ENCODE results near the gene PPM1J. TPM values are rescaled to one million over a fixed set of nuclear protein-coding genes. Genes with fewer than 3 reads are reported as not detected.
A peak's percentile ranks its signal among the peaks of the same experiment; 100 is the strongest.
"Not testable (repeated sequence)": the region's sequence is repeated elsewhere in the genome, so short reads cannot be mapped to it uniquely, and the experiment has no call there.

The PPM1J gene
- total RNA-seq, 2 donors from 2014 or later = not detected

GRCh38 chr1:112729909-112730308, 14.8 kb upstream of the PPM1J start:
- Mint-ChIP-seq H3K4me1 (ENCODE audit: low read depth in 2 of 2) (no peaks in the 10 kb centered on the region), H3K9me3 (no peaks in the 10 kb centered on the region), H3K27ac (no peak overlapping the region), H3K4me3 (no peak overlapping the region), H3K27me3 (peaks cover 4 to 8% of the 10 kb centered on the region in 2 donors), H3K36me3 (no peaks in the 10 kb centered on the region)
- DNase-seq (ENCODE audit: low spot score) (no peak), ATAC-seq (no peak)

GRCh38 chr1:112729011-112729410, 13.9 kb upstream of the PPM1J start:
- H3K36me3 Mint-ChIP-seq; H3K27me3 Mint-ChIP-seq; H3K9me3 Mint-ChIP-seq; H3K27ac Mint-ChIP-seq; DNase-seq (ENCODE audit: low spot score); H3K4me1 Mint-ChIP-seq (ENCODE audit: low read depth in 2 of 2); H3K4me3 Mint-ChIP-seq; ATAC-seq: not testable (repeated sequence)

- not testable (repeated sequence) for H3K4me1 Mint-ChIP-seq (ENCODE audit: low read depth in 2 of 2); ATAC-seq
Observed at GRCh38 chr1:112728306-112728971, 13.3 kb upstream of the PPM1J start.

GRCh38 chr1:112727716-112728115, 12.6 kb upstream of the PPM1J start:
- H3K9me3 Mint-ChIP-seq = no peaks in the 10 kb centered on the region
- H3K4me3 Mint-ChIP-seq = no peak overlapping the region
- no peaks in the 10 kb centered on the region for H3K36me3 Mint-ChIP-seq
- peaks cover 4 to 8% of the 10 kb centered on the region in 2 donors for H3K27me3 Mint-ChIP-seq
- no peak overlapping the region for H3K27ac Mint-ChIP-seq
- DNase-seq (ENCODE audit: low spot score) = no peak
- peaks cover 4 to 5% of the 10 kb centered on the region in 2 donors for H3K4me1 Mint-ChIP-seq (ENCODE audit: low read depth in 2 of 2)
- ATAC-seq = peak in 1 of 2 donors; percentile 26

More at GRCh38 chr1:112728306-112728971, 13.3 kb upstream of the PPM1J start:
- not testable (repeated sequence) for H3K36me3 Mint-ChIP-seq; DNase-seq (ENCODE audit: low spot score); H3K4me3 Mint-ChIP-seq; H3K9me3 Mint-ChIP-seq; H3K27ac Mint-ChIP-seq; H3K27me3 Mint-ChIP-seq

GRCh38 chr1:112724240-112724639, 9.1 kb upstream of the PPM1J start:
- ATAC-seq; DNase-seq (ENCODE audit: low spot score); H3K4me1 Mint-ChIP-seq (ENCODE audit: low read depth in 2 of 2); H3K27ac Mint-ChIP-seq; H3K4me3 Mint-ChIP-seq; H3K9me3 Mint-ChIP-seq; H3K36me3 Mint-ChIP-seq: not testable (repeated sequence)
- H3K27me3 Mint-ChIP-seq = peaks cover 8 to 14% of the 10 kb centered on the region in 2 donors

GRCh38 chr1:112723511-112723839, 8.3 kb upstream of the PPM1J start:
- no peak overlapping the region for H3K4me3 Mint-ChIP-seq

GRCh38 chr1:112722601-112723510, 7.7 kb upstream of the PPM1J start:
- Mint-ChIP-seq H3K4me1 (ENCODE audit: low read depth in 2 of 2) (peaks cover 5 to 9% of the 10 kb centered on the region in 2 donors), H3K4me3 (no peak overlapping the region), H3K9me3 (no peaks in the 10 kb centered on the region), H3K27ac (no peak overlapping the region), H3K27me3 (peaks cover 8 to 14% of the 10 kb centered on the region in 2 donors), H3K36me3 (no peaks in the 10 kb centered on the region)
- ATAC-seq (no peak), DNase-seq (ENCODE audit: low spot score) (peak; percentile 34)

More at GRCh38 chr1:112723511-112723839, 8.3 kb upstream of the PPM1J start:
- peak; percentile 16 for DNase-seq (ENCODE audit: low spot score)
- Mint-ChIP-seq H3K27me3 (peaks cover 8 to 14% of the 10 kb centered on the region in 2 donors), H3K27ac (no peak overlapping the region), H3K9me3 (no peaks in the 10 kb centered on the region), H3K4me1 (ENCODE audit: low read depth in 2 of 2) (peaks cover 5 to 8% of the 10 kb centered on the region in 2 donors), H3K36me3 (no peaks in the 10 kb centered on the region)
- no peak for ATAC-seq

GRCh38 chr1:112721966-112722524, 6.9 kb upstream of the PPM1J start:
- H3K4me3 Mint-ChIP-seq = no peak overlapping the region
- H3K36me3 Mint-ChIP-seq = no peaks in the 10 kb centered on the region
- DNase-seq (ENCODE audit: low spot score) (peak; percentile 28), ATAC-seq (no peak)
- peaks cover 8 to 14% of the 10 kb centered on the region in 2 donors for H3K27me3 Mint-ChIP-seq
- H3K4me1 Mint-ChIP-seq (ENCODE audit: low read depth in 2 of 2) = peaks cover 5 to 16% of the 10 kb centered on the region in 2 donors
- no peaks in the 10 kb centered on the region for H3K9me3 Mint-ChIP-seq
- H3K27ac Mint-ChIP-seq = no peak overlapping the region

- H3K4me3 Mint-ChIP-seq; ATAC-seq; DNase-seq (ENCODE audit: low spot score); H3K27ac Mint-ChIP-seq; H3K9me3 Mint-ChIP-seq; H3K36me3 Mint-ChIP-seq: not testable (repeated sequence)
- peaks cover 10 to 24% of the 10 kb centered on the region in 2 donors for H3K4me1 Mint-ChIP-seq (ENCODE audit: low read depth in 2 of 2)
- H3K27me3 Mint-ChIP-seq = peaks cover 8 to 14% of the 10 kb centered on the region in 2 donors
Observed at GRCh38 chr1:112721294-112721693, 6.2 kb upstream of the PPM1J start.

GRCh38 chr1:112720800-112721199, 5.7 kb upstream of the PPM1J start:
- H3K4me3 Mint-ChIP-seq = no peak overlapping the region
- peaks cover 15 to 28% of the 10 kb centered on the region in 2 donors for H3K4me1 Mint-ChIP-seq (ENCODE audit: low read depth in 2 of 2)
- H3K27ac Mint-ChIP-seq = no peak overlapping the region
- DNase-seq (ENCODE audit: low spot score) (no peak), ATAC-seq (no peak)
- no peaks in the 10 kb centered on the region for H3K9me3 Mint-ChIP-seq
- no peaks in the 10 kb centered on the region for H3K36me3 Mint-ChIP-seq
- peaks cover 8 to 14% of the 10 kb centered on the region in 2 donors for H3K27me3 Mint-ChIP-seq

GRCh38 chr1:112719706-112720105, 4.6 kb upstream of the PPM1J start:
- H3K27ac Mint-ChIP-seq = no peak overlapping the region
- H3K4me1 Mint-ChIP-seq (ENCODE audit: low read depth in 2 of 2) = peaks cover 20 to 32% of the 10 kb centered on the region in 2 donors
- H3K27me3 Mint-ChIP-seq = peaks cover 8 to 14% of the 10 kb centered on the region in 2 donors
- H3K9me3 Mint-ChIP-seq = no peaks in the 10 kb centered on the region
- no peak overlapping the region for H3K4me3 Mint-ChIP-seq
- ATAC-seq (no peak), DNase-seq (ENCODE audit: low spot score) (peak; percentile 40)
- H3K36me3 Mint-ChIP-seq = no peaks in the 10 kb centered on the region

GRCh38 chr1:112718691-112719418, 3.7 kb upstream of the PPM1J start:
- Mint-ChIP-seq H3K27me3 (peaks cover 8 to 16% of the 10 kb centered on the region in 2 donors), H3K9me3 (no peaks in the 10 kb centered on the region), H3K27ac (peak overlapping the region in 1 of 2 donors; percentile 70), H3K36me3 (no peaks in the 10 kb centered on the region), H3K4me3 (no peak overlapping the region), H3K4me1 (ENCODE audit: low read depth in 2 of 2) (peaks cover 20 to 34% of the 10 kb centered on the region in 2 donors)
- peak; percentile 87 for DNase-seq (ENCODE audit: low spot score)
- ATAC-seq = peak; percentile 45 to 48

- peaks cover 15 to 29% of the 10 kb centered on the region in 2 donors for H3K4me1 Mint-ChIP-seq (ENCODE audit: low read depth in 2 of 2)
- peaks cover 0 to 17% of the 10 kb centered on the region in 2 donors for H3K27me3 Mint-ChIP-seq
- no peaks in the 10 kb centered on the region for H3K9me3 Mint-ChIP-seq
- H3K4me3 Mint-ChIP-seq = peak overlapping the region; percentile 20
- DNase-seq (ENCODE audit: low spot score) = peak; percentile 56
- ATAC-seq = no peak
- no peaks in the 10 kb centered on the region for H3K36me3 Mint-ChIP-seq
- peak overlapping the region in 1 of 2 donors; percentile 75 for H3K27ac Mint-ChIP-seq
Observed at GRCh38 chr1:112717263-112717873, 2.2 kb upstream of the PPM1J start.
